GM19468 (cell line): Measurements from ENCODE around the gene TM9SF4.

Experiments used
- ATAC-seq: cut with Tn5 transposase; IDR thresholded peaks from one replicate; pipeline ENCODE4 v1.9.1; 2021; ENCODE audit warnings: mild to moderate bottlenecking, moderate library complexity, moderate number of reproducible peaks; ENCODE audit not compliant: unreplicated experiment; ENCODE audit errors: extremely low read depth

The TM9SF4 gene

GRCh38 chr20:32126919-32127318 is 17.4 kb downstream of the TM9SF4 start:
- no peak for ATAC-seq

- no peak for ATAC-seq
Measured at GRCh38 chr20:32127347-32127746, 17.8 kb downstream of the TM9SF4 start.

GRCh38 chr20:32128167-32128566 is 18.7 kb downstream of the TM9SF4 start:
- no peak for ATAC-seq

- ATAC-seq: no peak
Measured at GRCh38 chr20:32129863-32130262, 20.3 kb downstream of the TM9SF4 start.

- no peak for ATAC-seq
Measured at GRCh38 chr20:32130352-32130751, 20.8 kb downstream of the TM9SF4 start.

GRCh38 chr20:32130965-32131364 is 21.5 kb downstream of the TM9SF4 start:
- ATAC-seq: no peak

- peak; percentile 45 for ATAC-seq
Measured at GRCh38 chr20:32132911-32133549, 23.5 kb downstream of the TM9SF4 start.

- ATAC-seq: no peak
Measured at GRCh38 chr20:32134026-32134425, 24.5 kb downstream of the TM9SF4 start.

- ATAC-seq: no peak
Measured at GRCh38 chr20:32135983-32136515, 26.5 kb downstream of the TM9SF4 start.

- ATAC-seq: no peak
Measured at GRCh38 chr20:32138921-32139320, 29.4 kb downstream of the TM9SF4 start.

GRCh38 chr20:32139947-32140346 is 30.4 kb downstream of the TM9SF4 start:
- no peak for ATAC-seq

- ATAC-seq: no peak
Measured at GRCh38 chr20:32140603-32141002, 31.1 kb downstream of the TM9SF4 start.

- ATAC-seq: no peak
Measured at GRCh38 chr20:32141465-32141980, 32.0 kb downstream of the TM9SF4 start.

- no peak for ATAC-seq
Measured at GRCh38 chr20:32142088-32142487, 32.6 kb downstream of the TM9SF4 start.

GRCh38 chr20:32142991-32143390 is 33.5 kb downstream of the TM9SF4 start:
- ATAC-seq: no peak

- ATAC-seq: no peak
Measured at GRCh38 chr20:32144898-32145662, 35.6 kb downstream of the TM9SF4 start.

GRCh38 chr20:32149566-32150170 is 40.2 kb downstream of the TM9SF4 start:
- ATAC-seq: no peak

GRCh38 chr20:32150291-32150848 is 40.9 kb downstream of the TM9SF4 start:
- ATAC-seq: no peak

GRCh38 chr20:32152421-32153155 is 43.1 kb downstream of the TM9SF4 start:
- no peak for ATAC-seq

- no peak for ATAC-seq
Measured at GRCh38 chr20:32153156-32153665, 43.7 kb downstream of the TM9SF4 start.
